ENCODE results near the gene TDRD7. TPM values are rescaled to one million over a fixed set of nuclear protein-coding genes. Genes with fewer than 3 reads are reported as not detected.
A peak's percentile ranks its signal among the peaks of the same experiment; 100 is the strongest.

TDRD7 gene
- total and polyA plus RNA-seq, 4 donors, result 12.1 to 20.6 (median 15.1) TPM

GRCh38 chr9:97545486-97545885 lies 133.6 kb downstream of the TDRD7 start:
- Histone ChIP-seq H3K4me1 (ENCODE audit: control insufficient read depth, insufficient read depth, low read length) (no peaks in the 10 kb centered on the region), H3K36me3 (ENCODE audit: control insufficient read depth, insufficient read depth, low read length) (peaks cover 3% of the 10 kb centered on the region), H3K27me3 (ENCODE audit: control insufficient read depth, insufficient read depth, low read length) (no peaks in the 10 kb centered on the region), H3K4me3 (ENCODE audit: low read depth, low read length) (no peak overlapping the region), H3K9me3 (ENCODE audit: control insufficient read depth, insufficient read depth, low read length) (no peaks in the 10 kb centered on the region), H3K27ac (ENCODE audit: low read depth, low read length) (no peak overlapping the region)
- WGBS (ENCODE audit: insufficient coverage), result 56% methylated on average over 8 of the region's 8 CpGs
- DNase-seq (ENCODE audit: low read depth in 4 of 6, low spot score in 6 of 6), result peak in 1 of 6 donors; percentile 22

Small RNA genes lying within 50 kb of the gene (small RNA-seq; reads per million reads assigned to genes)
- not detected for gene MIR1302-8 (ENCODE audit: low replicate concordance)

Other genes starting within 250 kb of the TDRD7 start
- 10 to 100 TPM; 15.5 to 29.0 TPM for gene CCDC180, start 104.4 kb upstream of the TDRD7 start, total RNA-seq
- gene CCDC180, start 104.4 kb upstream of the TDRD7 start, polyA plus RNA-seq (ENCODE audit: insufficient read length in 2 of 2), result 10 to 100 TPM; 13.7 to 26.4 TPM
- gene TMOD1, start 89.6 kb downstream of the TDRD7 start, total RNA-seq, result 10 to 100 TPM; 27.3 to 34.0 TPM
- gene TMOD1, start 89.6 kb downstream of the TDRD7 start, polyA plus RNA-seq (ENCODE audit: insufficient read length in 2 of 2), result 100 to 1,000 TPM in 1 of 2 donors, 10 to 100 TPM in 1; 80.8 to 104 TPM
- 10 to 100 TPM; 24.5 to 28.7 TPM for gene TSTD2, start 221.3 kb downstream of the TDRD7 start, total RNA-seq
- 10 to 100 TPM; 30.7 to 32.3 TPM for gene TSTD2, start 221.3 kb downstream of the TDRD7 start, polyA plus RNA-seq (ENCODE audit: insufficient read length in 2 of 2)
- 10 to 100 TPM; 36.3 to 48.2 TPM for gene NCBP1, start 221.7 kb downstream of the TDRD7 start, total RNA-seq
- gene NCBP1, start 221.7 kb downstream of the TDRD7 start, polyA plus RNA-seq (ENCODE audit: insufficient read length in 2 of 2), result 10 to 100 TPM; 42.1 to 46.4 TPM

Measured in spinal cord (tissue), 10 donors.